Thoracic aorta endothelial cell (primary cell): ENCODE results near the gene PAIP1. TPM values are rescaled to one million over a fixed set of nuclear protein-coding genes. Genes with fewer than 3 reads are reported as not detected.

Experiments used
- total RNA-seq: library from RNA; depleted of rRNA; stranded (reverse); fragments of >200 nt; gene quantifications from 2 replicates; pipeline ENCODE4 v1.2.3, GENCODE V29; 2012

Gene PAIP1, protein sequence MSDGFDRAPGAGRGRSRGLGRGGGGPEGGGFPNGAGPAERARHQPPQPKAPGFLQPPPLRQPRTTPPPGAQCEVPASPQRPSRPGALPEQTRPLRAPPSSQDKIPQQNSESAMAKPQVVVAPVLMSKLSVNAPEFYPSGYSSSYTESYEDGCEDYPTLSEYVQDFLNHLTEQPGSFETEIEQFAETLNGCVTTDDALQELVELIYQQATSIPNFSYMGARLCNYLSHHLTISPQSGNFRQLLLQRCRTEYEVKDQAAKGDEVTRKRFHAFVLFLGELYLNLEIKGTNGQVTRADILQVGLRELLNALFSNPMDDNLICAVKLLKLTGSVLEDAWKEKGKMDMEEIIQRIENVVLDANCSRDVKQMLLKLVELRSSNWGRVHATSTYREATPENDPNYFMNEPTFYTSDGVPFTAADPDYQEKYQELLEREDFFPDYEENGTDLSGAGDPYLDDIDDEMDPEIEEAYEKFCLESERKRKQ
- total RNA-seq: 89.9 and 120 TPM in 2 replicates

GRCh38 chr5:43556857-43557542 lies at the start of gene PAIP1:
Gene PAIP1, minus strand, starts transcription at chr5:43557077. Its CDS starts 231 bp downstream, at chr5:43556846.

DNA sequence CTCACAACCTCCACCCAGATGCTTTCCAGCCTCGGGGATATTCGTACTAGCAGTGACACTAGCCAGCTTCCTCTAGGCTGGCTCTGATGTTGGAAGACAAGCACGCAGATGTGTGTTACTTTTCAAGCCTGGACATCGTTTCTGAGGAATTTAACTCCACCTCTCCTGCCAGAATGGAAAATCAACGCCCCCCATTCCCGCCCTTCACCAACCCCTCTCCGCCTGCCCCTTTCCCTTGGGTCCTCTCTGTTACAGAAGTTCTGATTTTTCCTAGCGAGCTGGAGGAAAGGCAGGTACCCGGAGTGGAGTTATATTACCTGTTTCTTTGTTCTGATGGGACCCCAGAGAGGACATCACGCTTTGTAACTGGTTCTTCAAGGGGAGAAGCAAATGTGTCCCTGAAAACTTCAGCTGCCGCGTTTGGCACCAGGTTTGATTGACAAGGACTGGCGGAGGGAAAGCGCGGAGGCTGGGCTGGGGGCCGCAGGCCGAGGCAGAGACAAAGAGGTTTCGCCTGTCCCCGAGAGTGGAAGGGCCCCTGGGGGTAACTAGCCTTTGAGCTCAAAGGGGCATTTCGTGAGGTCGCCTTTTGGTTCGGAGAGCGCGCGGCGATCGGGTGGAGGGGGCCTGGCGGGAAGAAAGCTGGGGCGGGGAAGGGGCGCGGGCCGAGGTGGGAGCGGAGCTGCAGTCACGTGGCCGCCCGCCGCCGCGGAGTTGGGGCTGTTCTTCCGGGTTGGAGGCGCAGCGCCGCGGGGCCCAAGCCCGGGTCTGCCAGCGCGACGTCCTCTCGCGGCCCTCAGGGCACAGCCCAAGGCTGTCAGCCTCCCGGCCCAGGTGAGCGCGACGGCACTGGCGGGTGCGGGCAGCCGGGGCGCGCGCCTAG lies 45.8 kb upstream of the PAIP1 start, which contains the start of gene NNT:
NNT (plus strand) TSS at position 720 of the 883 bp plus-strand sequence. CDS start 6,016 bp downstream, outside the sequence.

DNA sequence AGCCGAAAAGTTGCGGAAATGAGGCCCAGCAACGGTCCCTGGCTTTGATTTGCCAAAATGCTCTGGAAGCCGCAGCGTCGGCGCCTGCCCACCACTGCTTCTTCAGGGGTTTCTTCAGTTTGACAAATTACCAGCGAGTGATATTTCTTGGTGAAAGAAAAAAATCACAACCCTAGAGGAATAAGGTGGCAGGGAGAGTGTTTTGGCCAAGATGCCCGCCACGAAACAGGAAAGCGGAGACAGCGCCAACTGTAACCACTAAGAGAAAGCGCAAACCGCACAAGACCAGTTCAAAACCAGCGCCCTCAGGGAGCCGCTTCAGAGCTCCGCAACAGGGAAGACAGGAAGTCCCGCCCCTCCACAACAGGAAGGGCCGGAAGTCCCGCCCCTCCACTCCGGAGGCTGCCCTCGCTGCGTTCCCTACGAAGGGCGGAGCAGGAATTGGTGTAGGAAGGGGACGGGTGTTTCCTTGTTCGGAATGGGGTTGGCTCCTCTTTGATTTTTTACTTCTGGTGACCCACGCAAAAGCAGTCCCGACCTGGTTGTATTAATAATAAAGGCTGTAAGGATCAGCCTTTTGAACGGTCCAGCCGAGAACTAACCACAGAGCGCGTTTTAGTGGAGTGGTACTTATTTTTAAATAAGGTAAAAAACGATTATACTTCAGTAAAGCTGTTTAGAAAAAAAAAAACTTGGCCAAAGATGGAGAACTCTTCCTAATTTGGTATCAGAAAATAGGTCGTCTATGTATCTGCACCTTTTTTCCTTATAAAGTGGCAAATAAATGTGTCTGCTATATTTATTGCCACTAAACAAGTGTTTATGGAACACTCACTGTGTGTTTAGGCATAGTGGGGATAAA lies 41.8 kb downstream of the PAIP1 start, which contains the start of gene C5orf34:
C5orf34 (minus strand) TSS at position 333 of the 862 bp plus-strand sequence. CDS start 5,809 bp downstream, outside the sequence.

DNA sequence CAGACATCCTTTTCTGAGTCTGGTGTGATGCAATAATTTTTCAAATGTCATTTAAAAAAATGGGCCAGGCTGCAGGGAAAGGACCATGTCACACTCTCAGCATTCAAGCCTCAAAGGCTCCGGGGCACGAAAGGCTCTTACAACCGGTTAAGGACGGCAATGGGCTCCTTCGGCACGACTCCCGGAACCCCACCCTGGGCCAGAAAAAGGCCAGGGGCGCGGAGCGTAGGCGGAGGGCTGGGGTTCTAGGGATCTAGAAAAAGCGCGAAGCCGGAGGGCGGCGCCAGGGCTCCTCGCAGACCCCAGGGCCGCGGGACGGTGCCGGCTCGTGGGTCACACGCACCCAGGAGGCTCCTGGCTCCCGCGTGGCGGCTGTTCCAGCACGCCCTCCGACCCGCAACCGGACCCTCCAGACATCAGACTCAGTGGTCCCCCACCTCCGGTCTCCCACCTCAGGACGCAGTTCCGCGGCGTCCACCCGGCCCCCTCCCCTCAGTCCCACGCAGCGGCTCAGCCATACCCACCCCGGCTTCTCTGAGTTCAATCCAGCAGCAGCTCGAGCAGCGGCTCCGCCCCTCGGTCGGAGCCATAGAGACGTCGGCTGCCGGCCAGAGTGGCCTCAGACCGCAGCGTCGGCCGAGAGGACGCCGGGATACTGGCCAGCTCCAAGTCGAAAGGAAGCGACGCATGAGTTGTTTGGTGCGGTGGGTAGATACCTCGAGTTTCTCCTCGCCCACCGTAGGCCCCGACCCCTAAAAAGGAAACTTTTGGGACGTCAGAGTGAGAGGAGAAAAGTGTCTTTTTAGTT lies 73.4 kb downstream of the PAIP1 start, which contains the start of gene TMEM267:
TMEM267 (minus strand) TSS at position 568 of the 808 bp plus-strand sequence. CDS start 29,896 bp downstream, outside the sequence.

Other genes with a start within 250 kb of the PAIP1 start
- gene HMGCS1, start 243.7 kb downstream of the PAIP1 start, total RNA-seq: 103 and 168 TPM in 2 replicates
- gene CCL28, start 144.7 kb downstream of the PAIP1 start, total RNA-seq: 1.5 and 2.4 TPM in 2 replicates
- 13.8 and 15.6 TPM in 2 replicates for gene TMEM267, start 73.2 kb downstream of the PAIP1 start, total RNA-seq
- 8.2 and 10.6 TPM in 2 replicates for gene C5orf34, start 41.9 kb downstream of the PAIP1 start, total RNA-seq
- 67.6 and 75.9 TPM in 2 replicates for gene NNT, start 46.1 kb upstream of the PAIP1 start, total RNA-seq